Sigmoid colon (tissue), 4 donors: ENCODE data around the gene SMAD1.

ENCODE experiments used
- EP300 ChIP-seq, 4 donors: sonication (generic); formaldehyde crosslinking; IDR thresholded peaks; one replicate each; pipeline ENCODE4 v1.6.1; 2017; ENCODE audit warnings: antibody characterized with exemption in 4 of 4
- POLR2A ChIP-seq, 2 donors: fragments of 450-650 bp; IDR thresholded peaks; one replicate each; pipeline ENCODE4 v1.6.1; 2016; ENCODE audit warnings: antibody characterized with exemption in 2 of 2, mild to moderate bottlenecking in 2 of 2, moderate library complexity in 2 of 2
- POLR2AphosphoS5 ChIP-seq, 4 donors: sonication (generic); formaldehyde crosslinking; IDR thresholded peaks; one replicate each; pipeline ENCODE4 v1.6.1; 2017; ENCODE audit warnings: antibody characterized with exemption in 4 of 4
- TF ChIP-seq, protein P1 (sequence below), 4 experiments: fragments of 450-650 bp in 3 of 4; fragments of 200-600 bp in 1 of 4; IDR thresholded peaks; one replicate each; pipeline ENCODE4 v1.5.1; 2016 to 2019; ENCODE audit warnings: antibody characterized with exemption in 4 of 4, mild to moderate bottlenecking in 3 of 4, moderate library complexity in 2 of 4

DNA sequence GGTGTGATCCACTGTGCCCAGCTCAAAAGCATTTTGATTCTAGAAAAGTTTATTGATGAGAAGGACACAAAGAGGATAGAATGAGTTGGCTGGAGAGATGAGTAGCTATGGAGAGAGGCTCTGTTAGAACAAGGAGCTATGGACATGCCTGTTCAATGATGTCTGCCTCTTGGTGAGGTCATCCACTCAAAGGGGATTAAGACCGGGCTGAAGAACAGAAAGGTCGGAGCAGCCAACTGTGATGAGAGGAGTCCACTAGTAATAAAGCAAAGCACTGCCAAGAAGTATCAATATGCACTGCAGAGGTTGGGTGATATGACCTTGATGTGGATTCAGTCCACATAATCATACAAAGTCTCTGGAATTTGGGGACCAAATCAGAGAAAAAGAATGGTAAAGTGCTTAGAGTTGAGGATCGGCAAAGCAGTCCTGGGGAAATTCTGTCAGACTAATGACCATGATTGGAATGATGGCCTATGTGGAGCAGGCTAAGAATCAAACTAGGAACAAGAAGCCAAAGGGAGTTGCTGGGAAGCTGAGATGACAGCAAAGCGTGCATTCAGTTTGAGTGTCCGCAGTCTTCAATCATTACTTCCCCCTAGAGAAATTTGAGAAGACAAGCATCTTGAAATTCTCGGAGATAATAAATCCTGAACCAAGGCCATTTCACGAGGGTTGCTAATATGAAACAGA lies 81.8 kb downstream of the SMAD1 start:
- TF ChIP-seq, protein P1, sequence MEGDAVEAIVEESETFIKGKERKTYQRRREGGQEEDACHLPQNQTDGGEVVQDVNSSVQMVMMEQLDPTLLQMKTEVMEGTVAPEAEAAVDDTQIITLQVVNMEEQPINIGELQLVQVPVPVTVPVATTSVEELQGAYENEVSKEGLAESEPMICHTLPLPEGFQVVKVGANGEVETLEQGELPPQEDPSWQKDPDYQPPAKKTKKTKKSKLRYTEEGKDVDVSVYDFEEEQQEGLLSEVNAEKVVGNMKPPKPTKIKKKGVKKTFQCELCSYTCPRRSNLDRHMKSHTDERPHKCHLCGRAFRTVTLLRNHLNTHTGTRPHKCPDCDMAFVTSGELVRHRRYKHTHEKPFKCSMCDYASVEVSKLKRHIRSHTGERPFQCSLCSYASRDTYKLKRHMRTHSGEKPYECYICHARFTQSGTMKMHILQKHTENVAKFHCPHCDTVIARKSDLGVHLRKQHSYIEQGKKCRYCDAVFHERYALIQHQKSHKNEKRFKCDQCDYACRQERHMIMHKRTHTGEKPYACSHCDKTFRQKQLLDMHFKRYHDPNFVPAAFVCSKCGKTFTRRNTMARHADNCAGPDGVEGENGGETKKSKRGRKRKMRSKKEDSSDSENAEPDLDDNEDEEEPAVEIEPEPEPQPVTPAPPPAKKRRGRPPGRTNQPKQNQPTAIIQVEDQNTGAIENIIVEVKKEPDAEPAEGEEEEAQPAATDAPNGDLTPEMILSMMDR (IDR thresholded peaks at IDR 0.05): no peak
- no peak for TF ChIP-seq POLR2A (IDR thresholded peaks at IDR 0.05)
- TF ChIP-seq EP300 (IDR thresholded peaks at IDR 0.05): no peak
- TF ChIP-seq POLR2AphosphoS5 (IDR thresholded peaks at IDR 0.05): no peak
